ENCODE results near the gene TLCD5. TPM values are rescaled to one million over a fixed set of nuclear protein-coding genes. Genes with fewer than 3 reads are reported as not detected.

The TLCD5 gene
- total RNA-seq, 2 donors from 2014 or later, result 13.8 to 20.1 TPM

GRCh38 chr11:120358729-120359128 lies 33.6 kb downstream of the TLCD5 start:
- peaks cover 2% of the 10 kb centered on the region for H3K36me3 ChIP-seq (ENCODE audit: control insufficient read depth, insufficient read depth, low read length)
- 96 to 100% methylated on average over 3 of the region's 3 CpGs for WGBS, 2 experiments (ENCODE audit: insufficient coverage in 1 of 2, insufficient read length in 1 of 2)
- H3K36me3 Mint-ChIP-seq (ENCODE audit: low read depth), result peaks cover 10% of the 10 kb centered on the region
- H3K4me3 Mint-ChIP-seq, result no peak overlapping the region
- peaks cover 3% of the 10 kb centered on the region for H3K9me3 Mint-ChIP-seq
- DNase-seq, result no peak
- H3K27ac Mint-ChIP-seq, result no peak overlapping the region
- no peaks in the 10 kb centered on the region for H3K27me3 Mint-ChIP-seq (ENCODE audit: insufficient read depth)
- H3K4me1 ChIP-seq (ENCODE audit: control insufficient read depth, insufficient read depth, low read length), result no peaks in the 10 kb centered on the region
- peaks cover 9% of the 10 kb centered on the region for H3K4me1 Mint-ChIP-seq
- no peaks in the 10 kb centered on the region for H3K27me3 ChIP-seq (ENCODE audit: control insufficient read depth, insufficient read depth, low read length, poor library complexity, severe bottlenecking)
- H3K9ac ChIP-seq (ENCODE audit: extremely low read depth, low read length, poor library complexity, severe bottlenecking), result no peak overlapping the region
- H3K9me3 ChIP-seq (ENCODE audit: control insufficient read depth, low read length), result peaks cover 6% of the 10 kb centered on the region
- no peak for TF ChIP-seq CTCF (conservative IDR thresholded peaks at IDR 0.05)
- H3K4me3 ChIP-seq (ENCODE audit: low read length), result no peak overlapping the region
- H3K27ac ChIP-seq (ENCODE audit: low read depth, low read length), result no peak overlapping the region

- H3K36me3 Mint-ChIP-seq (ENCODE audit: low read depth), result peaks cover 10% of the 10 kb centered on the region
Measured at GRCh38 chr11:120363436-120363835, 38.3 kb downstream of the TLCD5 start.

GRCh38 chr11:120365512-120365911 lies 40.4 kb downstream of the TLCD5 start:
- H3K27me3 Mint-ChIP-seq (ENCODE audit: insufficient read depth), result no peaks in the 10 kb centered on the region
- TF ChIP-seq CTCF (conservative IDR thresholded peaks at IDR 0.05), result no peak
- no peak for DNase-seq
- Histone ChIP-seq H3K27ac (ENCODE audit: low read depth, low read length) (no peak overlapping the region), H3K9ac (ENCODE audit: extremely low read depth, low read length, poor library complexity, severe bottlenecking) (no peak overlapping the region), H3K4me3 (ENCODE audit: low read length) (no peak overlapping the region), H3K9me3 (ENCODE audit: control insufficient read depth, low read length) (peaks cover 6% of the 10 kb centered on the region), H3K27me3 (ENCODE audit: control insufficient read depth, insufficient read depth, low read length, poor library complexity, severe bottlenecking) (no peaks in the 10 kb centered on the region), H3K4me1 (ENCODE audit: control insufficient read depth, insufficient read depth, low read length) (no peaks in the 10 kb centered on the region), H3K36me3 (ENCODE audit: control insufficient read depth, insufficient read depth, low read length) (peaks cover 4% of the 10 kb centered on the region)
- no peak overlapping the region for H3K4me3 Mint-ChIP-seq
- H3K4me1 Mint-ChIP-seq, result peaks cover 5% of the 10 kb centered on the region
- no peaks in the 10 kb centered on the region for H3K9me3 Mint-ChIP-seq
- no peak overlapping the region for H3K27ac Mint-ChIP-seq
- peaks cover 4% of the 10 kb centered on the region for H3K36me3 Mint-ChIP-seq (ENCODE audit: low read depth)

More at GRCh38 chr11:120363436-120363835, 38.3 kb downstream of the TLCD5 start:
- Histone ChIP-seq H3K9me3 (ENCODE audit: control insufficient read depth, low read length) (peaks cover 6% of the 10 kb centered on the region), H3K9ac (ENCODE audit: extremely low read depth, low read length, poor library complexity, severe bottlenecking) (no peak overlapping the region), H3K36me3 (ENCODE audit: control insufficient read depth, insufficient read depth, low read length) (peaks cover 4% of the 10 kb centered on the region), H3K4me1 (ENCODE audit: control insufficient read depth, insufficient read depth, low read length) (no peaks in the 10 kb centered on the region), H3K4me3 (ENCODE audit: low read length) (no peak overlapping the region), H3K27me3 (ENCODE audit: control insufficient read depth, insufficient read depth, low read length, poor library complexity, severe bottlenecking) (no peaks in the 10 kb centered on the region), H3K27ac (ENCODE audit: low read depth, low read length) (no peak overlapping the region)
- H3K4me1 Mint-ChIP-seq, result no peaks in the 10 kb centered on the region
- no peak for DNase-seq
- H3K27ac Mint-ChIP-seq, result no peak overlapping the region
- no peak overlapping the region for H3K4me3 Mint-ChIP-seq
- no peaks in the 10 kb centered on the region for H3K27me3 Mint-ChIP-seq (ENCODE audit: insufficient read depth)
- peaks cover 3% of the 10 kb centered on the region for H3K9me3 Mint-ChIP-seq
- no peak for TF ChIP-seq CTCF (conservative IDR thresholded peaks at IDR 0.05)

All from endodermal cell (in vitro differentiated cells).